ENCODE measurements around the gene PIAS1.

DNA sequence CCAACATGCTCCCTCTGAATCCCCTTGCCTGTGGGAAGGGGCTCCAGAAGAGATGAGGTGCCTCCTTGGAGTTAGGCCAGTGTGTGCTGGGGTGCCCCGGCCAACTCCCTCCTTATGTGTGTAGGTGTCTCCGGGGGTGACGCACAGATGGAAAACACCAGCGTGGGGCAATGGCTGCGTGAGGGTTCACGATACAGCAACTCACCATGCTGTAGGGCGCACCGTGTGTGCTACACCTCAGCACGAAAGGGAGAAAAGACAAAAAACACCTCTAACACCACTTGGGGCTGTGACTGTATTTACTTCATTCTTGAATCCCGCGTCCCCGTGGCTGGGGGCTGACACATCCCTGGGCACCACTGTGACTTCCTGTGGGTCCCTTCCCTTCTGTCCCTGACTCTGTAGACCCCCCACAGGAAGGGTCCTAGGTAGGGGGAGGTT lies 152.6 kb downstream of the PIAS1 start:
- TF ChIP-seq, protein P1, sequence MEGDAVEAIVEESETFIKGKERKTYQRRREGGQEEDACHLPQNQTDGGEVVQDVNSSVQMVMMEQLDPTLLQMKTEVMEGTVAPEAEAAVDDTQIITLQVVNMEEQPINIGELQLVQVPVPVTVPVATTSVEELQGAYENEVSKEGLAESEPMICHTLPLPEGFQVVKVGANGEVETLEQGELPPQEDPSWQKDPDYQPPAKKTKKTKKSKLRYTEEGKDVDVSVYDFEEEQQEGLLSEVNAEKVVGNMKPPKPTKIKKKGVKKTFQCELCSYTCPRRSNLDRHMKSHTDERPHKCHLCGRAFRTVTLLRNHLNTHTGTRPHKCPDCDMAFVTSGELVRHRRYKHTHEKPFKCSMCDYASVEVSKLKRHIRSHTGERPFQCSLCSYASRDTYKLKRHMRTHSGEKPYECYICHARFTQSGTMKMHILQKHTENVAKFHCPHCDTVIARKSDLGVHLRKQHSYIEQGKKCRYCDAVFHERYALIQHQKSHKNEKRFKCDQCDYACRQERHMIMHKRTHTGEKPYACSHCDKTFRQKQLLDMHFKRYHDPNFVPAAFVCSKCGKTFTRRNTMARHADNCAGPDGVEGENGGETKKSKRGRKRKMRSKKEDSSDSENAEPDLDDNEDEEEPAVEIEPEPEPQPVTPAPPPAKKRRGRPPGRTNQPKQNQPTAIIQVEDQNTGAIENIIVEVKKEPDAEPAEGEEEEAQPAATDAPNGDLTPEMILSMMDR (IDR thresholded peaks at IDR 0.05; ENCODE audit: low read length): no peak
- TF ChIP-seq EZH2 (optimal IDR thresholded peaks at IDR 0.05; ENCODE audit: low read depth, low read length): no peak
